ENCODE results near the gene DALRD3.
A peak's percentile ranks its signal among the peaks of the same experiment; 100 is the strongest.

GRCh38 chr3:49004352-49005302 is 13.8 kb downstream of the DALRD3 start:
- no peak for TF ChIP-seq CTCF (IDR thresholded peaks at IDR 0.05; ENCODE audit: low read depth, low read length, missing input control)
- TF ChIP-seq MAX (IDR thresholded peaks at IDR 0.05): no peak
- peak; percentile 51 for TF ChIP-seq FOXA1 (IDR thresholded peaks at IDR 0.05)
- TF ChIP-seq YY1 (IDR thresholded peaks at IDR 0.05): no peak
- peak; percentile 61 for TF ChIP-seq FOXA2 (IDR thresholded peaks at IDR 0.05)
- peak in 1 of 2 donors; percentile 51 for TF ChIP-seq GABPA (IDR thresholded peaks at IDR 0.05 in 1 of 2, conservative IDR thresholded peaks at IDR 0.05 in 1 of 2)
- TF ChIP-seq REST (IDR thresholded peaks at IDR 0.05): peak; percentile 41
- no peak for TF ChIP-seq RAD21 (IDR thresholded peaks at IDR 0.05)
- peak; percentile 80 for TF ChIP-seq SP1 (IDR thresholded peaks at IDR 0.05)

All from liver (tissue), 3 donors.